Activated T-cell treated with anti-CD3 and anti-CD28 coated beads, Interleukin-2, amount 50 U/mL, for 48 hours (primary cell): ENCODE data around the gene PCSK9.
"Not testable (repeated sequence)": the region's sequence is repeated elsewhere in the genome, so short reads cannot be mapped to it uniquely, and the experiment has no call there.

Experiments used
- DNase-seq, 2 experiments: peaks; one replicate each; pipeline ENCODE4 v3.0.0-alpha.2; 2020

PCSK9 gene

GRCh38 chr1:55010194-55010886, 29.0 kb upstream of the PCSK9 start:
- no peak for DNase-seq

- DNase-seq = no peak
These were observed 28.5 kb upstream of the PCSK9 start for GRCh38 chr1:55010887-55011217.

GRCh38 chr1:55012661-55013060, 26.7 kb upstream of the PCSK9 start:
- no peak for DNase-seq

- no peak for DNase-seq
These were observed 24.2 kb upstream of the PCSK9 start for GRCh38 chr1:55015123-55015522.

- no peak for DNase-seq
These were observed 23.4 kb upstream of the PCSK9 start for GRCh38 chr1:55015731-55016620.

- no peak for DNase-seq
These were observed 21.0 kb upstream of the PCSK9 start for GRCh38 chr1:55018395-55018794.

GRCh38 chr1:55021942-55022546, 17.3 kb upstream of the PCSK9 start:
- DNase-seq = peak; percentile 81 to 86

GRCh38 chr1:55024163-55024562, 15.2 kb upstream of the PCSK9 start:
- not testable (repeated sequence) for DNase-seq

GRCh38 chr1:55026682-55027081, 12.7 kb upstream of the PCSK9 start:
- DNase-seq = not testable (repeated sequence)

- not testable (repeated sequence) for DNase-seq
These were observed 8.2 kb upstream of the PCSK9 start for GRCh38 chr1:55031098-55031497.

GRCh38 chr1:55033265-55033614, 6.1 kb upstream of the PCSK9 start:
- DNase-seq = no peak

GRCh38 chr1:55034476-55035133, 4.7 kb upstream of the PCSK9 start:
- DNase-seq = no peak

- DNase-seq = no peak
These were observed 3.4 kb upstream of the PCSK9 start for GRCh38 chr1:55035904-55036303.

GRCh38 chr1:55037733-55038551, 1.4 kb upstream of the PCSK9 start:
- DNase-seq = no peak

- DNase-seq = no peak
These were observed 853 bp upstream of the PCSK9 start for GRCh38 chr1:55038552-55038838.

- no peak for DNase-seq
These were observed 390 bp upstream of the PCSK9 start for GRCh38 chr1:55038974-55039341.

GRCh38 chr1:55040083-55040932, 960 bp downstream of the PCSK9 start:
- DNase-seq = no peak

GRCh38 chr1:55040933-55041494, 1.7 kb downstream of the PCSK9 start:
- no peak for DNase-seq

GRCh38 chr1:55041613-55042012, 2.3 kb downstream of the PCSK9 start:
- no peak for DNase-seq

GRCh38 chr1:55043011-55043410, 3.7 kb downstream of the PCSK9 start:
- DNase-seq = no peak

- DNase-seq = no peak
These were observed 4.4 kb downstream of the PCSK9 start for GRCh38 chr1:55043726-55044125.
